ACC112 (cell line): ENCODE data around the gene GDAP2.
"Not testable (repeated sequence)": the region's sequence is repeated elsewhere in the genome, so short reads cannot be mapped to it uniquely, and the experiment has no call there.

ENCODE experiments used
- H2AFZ ChIP-seq: fragments of 200-600 bp; sonication (generic); one replicate; pipeline ENCODE4 v1.6.0; 2017; ENCODE audit warnings: antibody characterized with exemption, low read length; ENCODE audit not compliant: unreplicated experiment
- H3K27ac ChIP-seq: fragments of 200-600 bp; sonication (generic); 2 replicates; pipeline ENCODE4 v1.5.1; 2014; ENCODE audit warnings: low read depth, mild to moderate bottlenecking, antibody characterized with exemption, low read length, moderate library complexity
- H3K27me3 ChIP-seq: fragments of 200-600 bp; sonication (generic); 2 replicates; pipeline ENCODE4 v1.6.1; 2014; ENCODE audit warnings: mild to moderate bottlenecking, antibody characterized with exemption, low read length, moderate library complexity, mixed read lengths; ENCODE audit not compliant: insufficient read depth
- H3K36me3 ChIP-seq: fragments of 200-600 bp; sonication (generic); 2 replicates; pipeline ENCODE4 v1.6.1; 2016; ENCODE audit warnings: mild to moderate bottlenecking, antibody characterized with exemption, low read length, moderate library complexity, mixed read lengths; ENCODE audit not compliant: insufficient read depth
- H3K4me1 ChIP-seq: fragments of 200-600 bp; sonication (generic); one replicate; pipeline ENCODE4 v1.6.1; 2016; ENCODE audit warnings: low read length, mixed read lengths; ENCODE audit not compliant: insufficient read depth, unreplicated experiment, control insufficient read depth
- H3K4me3 ChIP-seq: fragments of 200-600 bp; sonication (generic); 2 replicates; pipeline ENCODE4 v1.5.1; 2014; ENCODE audit warnings: mild to moderate bottlenecking, low read depth, low read length
- H3K79me2 ChIP-seq: fragments of 200-600 bp; sonication (generic); one replicate; pipeline ENCODE4 v1.6.0; 2016; ENCODE audit warnings: low read length; ENCODE audit not compliant: control insufficient read depth, unreplicated experiment, insufficient read depth

The GDAP2 gene

GRCh38 chr1:117877823-117878222, 51.6 kb downstream of the GDAP2 start:
- H3K36me3 ChIP-seq: peaks cover 33% of the 10 kb centered on the region
- no peak overlapping the region for H2AFZ ChIP-seq
- H3K4me3 ChIP-seq: no peak overlapping the region
- H3K27ac ChIP-seq: no peak overlapping the region
- H3K27me3 ChIP-seq: no peaks in the 10 kb centered on the region
- no peaks in the 10 kb centered on the region for H3K79me2 ChIP-seq
- no peaks in the 10 kb centered on the region for H3K4me1 ChIP-seq

GRCh38 chr1:117871013-117871412, 58.4 kb downstream of the GDAP2 start:
- Histone ChIP-seq H3K79me2 (no peaks in the 10 kb centered on the region), H2AFZ (no peak overlapping the region), H3K27ac (no peak overlapping the region), H3K4me1 (no peaks in the 10 kb centered on the region), H3K36me3 (peaks cover 46% of the 10 kb centered on the region), H3K4me3 (no peak overlapping the region), H3K27me3 (no peaks in the 10 kb centered on the region)

- no peak overlapping the region for H2AFZ ChIP-seq
- no peaks in the 10 kb centered on the region for H3K79me2 ChIP-seq
- no peaks in the 10 kb centered on the region for H3K36me3 ChIP-seq
- no peak overlapping the region for H3K4me3 ChIP-seq
- H3K27me3 ChIP-seq: no peaks in the 10 kb centered on the region
- no peaks in the 10 kb centered on the region for H3K4me1 ChIP-seq
- H3K27ac ChIP-seq: no peak overlapping the region
Measured at GRCh38 chr1:117861694-117862093, 67.7 kb downstream of the GDAP2 start.

GRCh38 chr1:117860896-117861610, 68.4 kb downstream of the GDAP2 start:
- Histone ChIP-seq H3K36me3 (no peaks in the 10 kb centered on the region), H3K79me2 (no peaks in the 10 kb centered on the region), H3K27ac (no peak overlapping the region), H2AFZ (no peak overlapping the region), H3K27me3 (no peaks in the 10 kb centered on the region), H3K4me3 (no peak overlapping the region), H3K4me1 (no peaks in the 10 kb centered on the region)

- no peaks in the 10 kb centered on the region for H3K4me1 ChIP-seq
- no peaks in the 10 kb centered on the region for H3K36me3 ChIP-seq
- no peaks in the 10 kb centered on the region for H3K27me3 ChIP-seq
- H3K4me3 ChIP-seq: no peak overlapping the region
- H2AFZ ChIP-seq: no peak overlapping the region
- no peak overlapping the region for H3K27ac ChIP-seq
- H3K79me2 ChIP-seq: no peaks in the 10 kb centered on the region
Measured at GRCh38 chr1:117859901-117860300, 69.5 kb downstream of the GDAP2 start.

GRCh38 chr1:117857418-117857817, 72.0 kb downstream of the GDAP2 start:
- Histone ChIP-seq H3K27me3 (no peaks in the 10 kb centered on the region), H2AFZ (no peak overlapping the region), H3K27ac (no peak overlapping the region), H3K4me3 (no peak overlapping the region), H3K36me3 (no peaks in the 10 kb centered on the region), H3K79me2 (no peaks in the 10 kb centered on the region), H3K4me1 (no peaks in the 10 kb centered on the region)

- no peaks in the 10 kb centered on the region for H3K36me3 ChIP-seq
- H3K79me2 ChIP-seq: no peaks in the 10 kb centered on the region
- no peaks in the 10 kb centered on the region for H3K27me3 ChIP-seq
- H2AFZ ChIP-seq: no peak overlapping the region
- no peaks in the 10 kb centered on the region for H3K4me1 ChIP-seq
- H3K27ac ChIP-seq: no peak overlapping the region
- no peak overlapping the region for H3K4me3 ChIP-seq
Measured at GRCh38 chr1:117852853-117853553, 76.4 kb downstream of the GDAP2 start.

GRCh38 chr1:117851687-117852086, 77.7 kb downstream of the GDAP2 start:
- no peak overlapping the region for H2AFZ ChIP-seq
- no peak overlapping the region for H3K4me3 ChIP-seq

GRCh38 chr1:117846674-117847425, 82.6 kb downstream of the GDAP2 start:
- H3K4me3 ChIP-seq: no peak overlapping the region

More at GRCh38 chr1:117851687-117852086, 77.7 kb downstream of the GDAP2 start:
- Histone ChIP-seq H3K36me3 (no peaks in the 10 kb centered on the region; the same call in 1 of the 2 replicates), H3K79me2 (no peaks in the 10 kb centered on the region), H3K4me1 (no peaks in the 10 kb centered on the region), H3K27me3 (no peaks in the 10 kb centered on the region), H3K27ac (no peak overlapping the region)

GRCh38 chr1:117844478-117844877, 84.9 kb downstream of the GDAP2 start:
- not testable (repeated sequence) for H3K27me3 ChIP-seq, H3K4me3 ChIP-seq, H3K36me3 ChIP-seq, H2AFZ ChIP-seq, H3K27ac ChIP-seq, H3K79me2 ChIP-seq
- peaks cover 16% of the 10 kb centered on the region for H3K4me1 ChIP-seq

More at GRCh38 chr1:117846674-117847425, 82.6 kb downstream of the GDAP2 start:
- Histone ChIP-seq H3K27me3 (no peaks in the 10 kb centered on the region), H3K27ac (no peak overlapping the region), H3K4me1 (peaks cover 11% of the 10 kb centered on the region), H3K36me3 (no peaks in the 10 kb centered on the region; the same call in 1 of the 2 replicates), H2AFZ (no peak overlapping the region), H3K79me2 (no peaks in the 10 kb centered on the region)
